Measurements from ENCODE around the gene HMBS. TPM values are rescaled to one million over a fixed set of nuclear protein-coding genes. Genes with fewer than 3 reads are reported as not detected.
A peak's percentile ranks its signal among the peaks of the same experiment; 100 is the strongest.

HMBS gene
- total and polyA plus RNA-seq, 2 of the 8 experiments (the other 6 are each of a cell fraction or from before 2014, with no cell fraction given) = 69.3 to 109 TPM

- TF ChIP-seq RAD21 (IDR thresholded peaks at IDR 0.05 in 1 of 2, conservative IDR thresholded peaks at IDR 0.05 in 1 of 2; ENCODE audit: low read depth in 2 of 2, low read length in 2 of 2) (peak in 1 of 2 experiments; percentile 15; a peak in 1 of 4 replicates), YY1 (IDR thresholded peaks at IDR 0.05; ENCODE audit: low read depth, low read length) (no peak), JUND (IDR thresholded peaks at IDR 0.05; ENCODE audit: low read length) (no peak), KDM1A (IDR thresholded peaks at IDR 0.05; ENCODE audit: borderline replicate concordance, low read length) (no peak)
These were observed 28.8 kb upstream of the HMBS start (continued) for GRCh38 chr11:119055901-119056300.
